ENCODE data around the gene KIF12.

DNA sequence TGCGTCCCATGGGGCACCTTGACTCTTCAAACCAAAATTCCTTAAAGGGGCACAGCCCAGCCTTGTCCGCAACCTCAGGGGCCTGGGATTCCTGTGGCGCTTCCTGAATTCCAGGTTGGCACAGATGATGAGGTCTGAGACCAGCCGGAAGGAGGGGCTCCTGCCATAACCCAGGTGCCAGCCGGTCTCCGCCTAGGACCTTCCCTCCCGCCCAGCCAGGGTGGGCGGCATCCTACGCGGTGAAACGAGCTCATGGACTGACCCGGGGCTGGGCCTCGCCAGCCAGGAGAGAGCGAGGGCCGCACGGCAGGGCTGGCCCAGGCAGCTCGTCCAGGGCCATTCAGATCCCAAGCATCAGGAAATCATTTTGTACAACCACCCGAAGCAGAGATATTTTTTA is 44.0 kb downstream of the KIF12 start:
- TF ChIP-seq EZH2 (IDR thresholded peaks at IDR 0.05; ENCODE audit: low read length), result no peak
- TF ChIP-seq, protein P1, sequence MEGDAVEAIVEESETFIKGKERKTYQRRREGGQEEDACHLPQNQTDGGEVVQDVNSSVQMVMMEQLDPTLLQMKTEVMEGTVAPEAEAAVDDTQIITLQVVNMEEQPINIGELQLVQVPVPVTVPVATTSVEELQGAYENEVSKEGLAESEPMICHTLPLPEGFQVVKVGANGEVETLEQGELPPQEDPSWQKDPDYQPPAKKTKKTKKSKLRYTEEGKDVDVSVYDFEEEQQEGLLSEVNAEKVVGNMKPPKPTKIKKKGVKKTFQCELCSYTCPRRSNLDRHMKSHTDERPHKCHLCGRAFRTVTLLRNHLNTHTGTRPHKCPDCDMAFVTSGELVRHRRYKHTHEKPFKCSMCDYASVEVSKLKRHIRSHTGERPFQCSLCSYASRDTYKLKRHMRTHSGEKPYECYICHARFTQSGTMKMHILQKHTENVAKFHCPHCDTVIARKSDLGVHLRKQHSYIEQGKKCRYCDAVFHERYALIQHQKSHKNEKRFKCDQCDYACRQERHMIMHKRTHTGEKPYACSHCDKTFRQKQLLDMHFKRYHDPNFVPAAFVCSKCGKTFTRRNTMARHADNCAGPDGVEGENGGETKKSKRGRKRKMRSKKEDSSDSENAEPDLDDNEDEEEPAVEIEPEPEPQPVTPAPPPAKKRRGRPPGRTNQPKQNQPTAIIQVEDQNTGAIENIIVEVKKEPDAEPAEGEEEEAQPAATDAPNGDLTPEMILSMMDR (optimal IDR thresholded peaks at IDR 0.05 in 1 of 3, IDR thresholded peaks at IDR 0.05 in 1 of 3, conservative IDR thresholded peaks at IDR 0.05 in 1 of 3; ENCODE audit: extremely low read depth in 1 of 3, insufficient read depth in 2 of 3, low read length in 3 of 3), result no peak

Data from keratinocyte (primary cell).